ENCODE measurements around the gene PAPPA.

GRCh38 chr9:116360989-116361388 lies 207.4 kb downstream of the PAPPA start:
- TF ChIP-seq EZH2 (IDR thresholded peaks at IDR 0.05; ENCODE audit: borderline replicate concordance, low read length) (no peak), CTCF (conservative IDR thresholded peaks at IDR 0.05 in 1 of 2, IDR thresholded peaks at IDR 0.05 in 1 of 2; ENCODE audit: extremely low read depth in 1 of 2, insufficient read depth in 1 of 2, low read depth in 1 of 2, low read length in 2 of 2) (no peak)

All from mammary epithelial cell (primary cell).